IMR-90 (cell line): ENCODE measurements around the gene C1orf52.

Experiments used
- CEBPB ChIP-seq: IDR thresholded peaks from 2 replicates; pipeline ENCODE4 v1.6.1; 2012; ENCODE audit warnings: low read depth, low read length, improper control_type of control experiment
- ELK1 ChIP-seq: fragments of 150-350 bp; IDR thresholded peaks from 2 replicates; pipeline ENCODE4 v1.6.1; 2016; ENCODE audit warnings: low read depth, mild to moderate bottlenecking, low read length, moderate library complexity, borderline replicate concordance
- FOS ChIP-seq: fragments of 150-350 bp; IDR thresholded peaks from 2 replicates; pipeline ENCODE4 v1.6.1; 2016; ENCODE audit warnings: low read depth, low read length
- POLR2A ChIP-seq: IDR thresholded peaks from 2 replicates; pipeline ENCODE4 v1.6.1; 2012; ENCODE audit warnings: mild to moderate bottlenecking, low read depth, low read length
- RAD21 ChIP-seq: IDR thresholded peaks from 2 replicates; pipeline ENCODE4 v1.6.1; 2012; ENCODE audit warnings: low read length, improper control_type of control experiment
- RFX5 ChIP-seq: IDR thresholded peaks from 2 replicates; pipeline ENCODE4 v1.8.0; 2012; ENCODE audit warnings: low read depth, mild to moderate bottlenecking, low read length, moderate library complexity
- TF ChIP-seq, protein P1 (sequence below): conservative IDR thresholded peaks from 2 replicates; pipeline ENCODE4 v1.5.1; 2012; ENCODE audit warnings: mild to moderate bottlenecking, low read depth, low read length, improper control_type of control experiment

DNA sequence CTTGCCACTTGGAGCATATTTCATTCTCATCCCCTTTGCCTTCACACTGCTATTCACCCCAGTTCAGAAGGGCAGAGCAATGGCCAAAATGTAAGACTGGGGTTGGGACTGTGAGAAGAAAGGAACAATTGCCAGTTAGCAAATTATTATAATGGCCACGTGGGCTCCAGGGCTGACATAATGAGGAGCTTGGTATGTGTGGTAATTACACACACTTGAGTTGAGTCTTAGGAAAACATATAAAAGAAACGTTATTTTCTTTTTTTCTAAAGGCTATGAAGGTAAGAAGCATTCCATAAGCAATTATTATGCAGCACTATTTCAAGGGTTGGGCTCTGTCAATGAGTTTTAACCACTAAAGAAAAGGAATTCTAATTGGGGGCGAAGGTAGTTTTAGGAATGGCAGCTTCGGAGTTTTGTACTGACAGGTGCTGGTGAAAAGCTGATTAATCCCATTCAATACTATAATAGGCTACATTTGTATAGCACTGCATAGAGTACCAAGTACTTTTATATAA lies 49.4 kb upstream of the C1orf52 start:
- TF ChIP-seq, protein P1, sequence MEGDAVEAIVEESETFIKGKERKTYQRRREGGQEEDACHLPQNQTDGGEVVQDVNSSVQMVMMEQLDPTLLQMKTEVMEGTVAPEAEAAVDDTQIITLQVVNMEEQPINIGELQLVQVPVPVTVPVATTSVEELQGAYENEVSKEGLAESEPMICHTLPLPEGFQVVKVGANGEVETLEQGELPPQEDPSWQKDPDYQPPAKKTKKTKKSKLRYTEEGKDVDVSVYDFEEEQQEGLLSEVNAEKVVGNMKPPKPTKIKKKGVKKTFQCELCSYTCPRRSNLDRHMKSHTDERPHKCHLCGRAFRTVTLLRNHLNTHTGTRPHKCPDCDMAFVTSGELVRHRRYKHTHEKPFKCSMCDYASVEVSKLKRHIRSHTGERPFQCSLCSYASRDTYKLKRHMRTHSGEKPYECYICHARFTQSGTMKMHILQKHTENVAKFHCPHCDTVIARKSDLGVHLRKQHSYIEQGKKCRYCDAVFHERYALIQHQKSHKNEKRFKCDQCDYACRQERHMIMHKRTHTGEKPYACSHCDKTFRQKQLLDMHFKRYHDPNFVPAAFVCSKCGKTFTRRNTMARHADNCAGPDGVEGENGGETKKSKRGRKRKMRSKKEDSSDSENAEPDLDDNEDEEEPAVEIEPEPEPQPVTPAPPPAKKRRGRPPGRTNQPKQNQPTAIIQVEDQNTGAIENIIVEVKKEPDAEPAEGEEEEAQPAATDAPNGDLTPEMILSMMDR: no peak
- TF ChIP-seq POLR2A: no peak
- TF ChIP-seq ELK1: no peak
- TF ChIP-seq FOS: no peak
- no peak for TF ChIP-seq RAD21
- TF ChIP-seq RFX5: no peak
- no peak for TF ChIP-seq CEBPB
